GM18526 (cell line): ENCODE results near the gene HERPUD1.

ENCODE experiments used
- POLR2A ChIP-seq: IDR thresholded peaks from 3 replicates; pipeline ENCODE4 v1.6.1; 2011; ENCODE audit not compliant: insufficient read length; ENCODE audit errors: extremely low read depth

HERPUD1 gene

GRCh38 chr16:56989988-56990387, 58.0 kb downstream of the HERPUD1 start:
- TF ChIP-seq POLR2A, result no peak

- TF ChIP-seq POLR2A, result no peak
These were observed 58.7 kb downstream of the HERPUD1 start for GRCh38 chr16:56990407-56991286.

GRCh38 chr16:56993204-56993603, 61.3 kb downstream of the HERPUD1 start:
- TF ChIP-seq POLR2A, result no peak

DNA sequence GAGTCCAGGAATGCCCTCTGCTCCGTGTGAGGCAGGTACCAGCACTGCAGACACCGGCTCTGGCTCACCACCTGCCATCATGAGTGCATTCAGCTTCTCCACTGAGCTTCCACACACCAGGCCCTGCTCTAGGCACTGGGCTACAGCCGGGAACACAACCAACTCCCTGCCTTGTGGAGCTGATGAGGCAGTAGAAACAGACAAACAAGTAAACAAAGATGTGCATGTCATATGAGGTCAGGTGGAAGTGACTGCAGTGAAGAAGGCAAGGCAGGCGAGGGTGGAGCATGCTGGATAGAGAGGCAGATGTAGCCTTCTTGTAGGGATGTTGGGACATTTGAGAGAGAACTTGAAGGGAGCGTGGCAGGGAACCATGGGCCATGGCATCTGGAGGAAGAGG, 62.4 kb downstream of the HERPUD1 start:
- TF ChIP-seq POLR2A, result no peak
